Measurements from ENCODE around the gene PBLD. TPM values are rescaled to one million over a fixed set of nuclear protein-coding genes. Genes with fewer than 3 reads are reported as not detected.

Gene PBLD
- total RNA-seq, 2 donors from 2014 or later = 2.7 to 4.5 TPM

Other genes with a start within 250 kb of the PBLD start
- 100 to 1,000 TPM in 1 of 2 donors, 10 to 100 TPM in 1; 93.5 to 145 TPM for gene MYPN, start 223.4 kb downstream of the PBLD start, total RNA-seq
- gene ATOH7, start 100.8 kb downstream of the PBLD start, total RNA-seq = not detected
- 10 to 100 TPM; 29.7 to 34.8 TPM for gene HNRNPH3, start 864 bp downstream of the PBLD start, total RNA-seq
- gene RUFY2, start 74.3 kb upstream of the PBLD start, total RNA-seq = 10 to 100 TPM in 1 of 2 donors, 1 to 10 TPM in 1; 8.3 to 11.0 TPM
- 1 to 10 TPM in 1 of 2 donors, under 1 TPM in 1; 0.90 to 1.3 TPM for gene DNA2, start 139.0 kb upstream of the PBLD start, total RNA-seq
- 1 to 10 TPM; 7.7 to 9.9 TPM for gene SLC25A16, start 194.6 kb upstream of the PBLD start, total RNA-seq
- 1 to 10 TPM; 2.4 to 3.0 TPM for gene TET1, start 227.4 kb upstream of the PBLD start, total RNA-seq

Data from right atrium auricular region (tissue), 2 donors.